Measurements from ENCODE around the gene MRPL24.

Gene MRPL24

DNA sequence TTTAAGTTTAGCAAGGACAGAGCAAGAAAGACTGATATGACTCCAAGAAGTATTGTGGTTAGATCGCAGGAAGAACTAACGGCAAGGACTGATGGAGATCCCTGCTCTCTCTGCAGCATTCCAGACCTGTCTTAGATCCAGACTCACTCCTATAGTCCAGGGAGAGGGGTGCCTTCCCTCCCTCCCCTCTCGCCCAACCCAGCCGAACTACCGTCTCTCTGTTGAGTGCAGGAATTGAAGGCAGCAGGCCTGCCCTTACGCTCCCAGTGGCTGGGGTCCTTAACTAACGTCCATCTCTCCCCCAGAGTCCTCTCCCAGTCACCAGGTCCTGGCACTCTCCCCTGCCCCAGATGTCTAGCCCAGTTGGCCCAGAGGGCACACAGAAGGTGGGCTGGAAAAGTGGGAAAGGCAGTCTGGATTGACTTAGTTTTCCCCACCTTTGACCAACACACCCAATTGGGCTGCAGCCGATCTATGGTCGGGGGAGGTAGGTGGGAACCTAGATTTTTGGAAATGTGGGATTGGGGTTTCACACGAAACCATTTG, 36.6 kb downstream of the MRPL24 start:
- Histone ChIP-seq H3K4me1 (ENCODE audit: control insufficient read depth, insufficient read depth, low read length) (peaks cover 41% of the 10 kb centered on the region), H3K9me3 (ENCODE audit: control insufficient read depth, low read length) (no peaks in the 10 kb centered on the region), H3K27ac (ENCODE audit: insufficient read depth, low read depth, low read length, poor library complexity, severe bottlenecking) (no peak overlapping the region), H3K27me3 (ENCODE audit: control insufficient read depth, insufficient read depth, low read length, poor library complexity, severe bottlenecking) (peaks cover 4% of the 10 kb centered on the region), H3K4me3 (ENCODE audit: insufficient read depth, low read depth, low read length) (peak overlapping the region; percentile 55), H3K36me3 (ENCODE audit: control insufficient read depth, insufficient read depth, low read length) (peaks cover 12% of the 10 kb centered on the region)
- 5 to 6% methylated on average over 10 of the region's 10 CpGs for WGBS, 2 experiments

DNA sequence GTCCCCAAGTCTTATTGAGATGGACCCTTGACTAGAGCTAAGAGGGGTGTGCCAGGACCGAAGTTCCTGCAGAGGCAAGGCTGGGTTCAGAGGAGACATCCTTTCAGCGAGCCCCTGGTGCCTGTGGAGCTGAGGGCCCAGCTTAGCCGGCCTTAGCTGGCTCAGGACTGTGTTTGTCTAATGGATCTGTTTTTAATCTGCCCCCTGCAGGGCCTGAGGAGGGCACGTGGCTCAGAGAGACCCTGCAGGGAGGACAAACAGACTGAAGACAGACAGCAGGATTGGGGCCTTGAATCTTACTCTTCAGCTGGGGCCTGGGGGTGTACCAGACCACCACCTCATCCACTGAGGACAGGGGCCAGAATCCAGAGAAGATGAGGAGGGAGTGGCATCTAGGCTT, 37.1 kb downstream of the MRPL24 start:
- H3K4me3 ChIP-seq (ENCODE audit: insufficient read depth, low read depth, low read length) = peak overlapping the region; percentile 55

DNA sequence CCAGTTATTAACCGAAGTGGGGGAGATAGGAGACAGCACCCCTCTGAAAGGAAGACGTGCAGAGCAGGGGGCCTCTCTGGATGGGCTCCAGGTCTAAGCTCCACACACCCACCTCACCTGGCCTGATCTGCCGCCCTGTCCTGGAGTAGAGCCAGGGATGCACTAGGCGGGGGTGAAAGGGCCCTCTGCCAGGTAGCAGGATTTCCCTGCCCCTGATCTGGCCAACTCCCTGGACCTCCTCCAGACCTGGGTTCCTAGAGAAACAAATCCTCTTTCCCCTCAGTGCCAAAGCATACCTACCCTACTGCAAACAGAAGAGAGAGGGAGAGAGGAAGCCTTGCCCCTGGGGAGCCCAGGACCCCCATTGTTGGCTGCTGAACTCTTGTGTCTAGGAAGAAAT, 37.6 kb downstream of the MRPL24 start:
- Histone ChIP-seq H3K4me3 (ENCODE audit: insufficient read depth, low read depth, low read length) (peak overlapping the region; percentile 55), H3K36me3 (ENCODE audit: control insufficient read depth, insufficient read depth, low read length) (peaks cover 15% of the 10 kb centered on the region), H3K9me3 (ENCODE audit: control insufficient read depth, low read length) (no peaks in the 10 kb centered on the region), H3K27me3 (ENCODE audit: control insufficient read depth, insufficient read depth, low read length, poor library complexity, severe bottlenecking) (peaks cover 4% of the 10 kb centered on the region), H3K4me1 (ENCODE audit: control insufficient read depth, insufficient read depth, low read length) (peaks cover 32% of the 10 kb centered on the region), H3K27ac (ENCODE audit: insufficient read depth, low read depth, low read length, poor library complexity, severe bottlenecking) (no peak overlapping the region)
- 75% methylated on average over 4 of the region's 4 CpGs for WGBS, 2 experiments

More for the DNA sequence above, 37.1 kb downstream of the MRPL24 start:
- no peak overlapping the region for H3K27ac ChIP-seq (ENCODE audit: insufficient read depth, low read depth, low read length, poor library complexity, severe bottlenecking)
- no peaks in the 10 kb centered on the region for H3K9me3 ChIP-seq (ENCODE audit: control insufficient read depth, low read length)
- H3K27me3 ChIP-seq (ENCODE audit: control insufficient read depth, insufficient read depth, low read length, poor library complexity, severe bottlenecking) = peaks cover 4% of the 10 kb centered on the region
- WGBS, 2 experiments = 2 to 3% methylated on average over 4 of the region's 4 CpGs
- H3K4me1 ChIP-seq (ENCODE audit: control insufficient read depth, insufficient read depth, low read length) = peaks cover 36% of the 10 kb centered on the region
- H3K36me3 ChIP-seq (ENCODE audit: control insufficient read depth, insufficient read depth, low read length) = peaks cover 14% of the 10 kb centered on the region

DNA sequence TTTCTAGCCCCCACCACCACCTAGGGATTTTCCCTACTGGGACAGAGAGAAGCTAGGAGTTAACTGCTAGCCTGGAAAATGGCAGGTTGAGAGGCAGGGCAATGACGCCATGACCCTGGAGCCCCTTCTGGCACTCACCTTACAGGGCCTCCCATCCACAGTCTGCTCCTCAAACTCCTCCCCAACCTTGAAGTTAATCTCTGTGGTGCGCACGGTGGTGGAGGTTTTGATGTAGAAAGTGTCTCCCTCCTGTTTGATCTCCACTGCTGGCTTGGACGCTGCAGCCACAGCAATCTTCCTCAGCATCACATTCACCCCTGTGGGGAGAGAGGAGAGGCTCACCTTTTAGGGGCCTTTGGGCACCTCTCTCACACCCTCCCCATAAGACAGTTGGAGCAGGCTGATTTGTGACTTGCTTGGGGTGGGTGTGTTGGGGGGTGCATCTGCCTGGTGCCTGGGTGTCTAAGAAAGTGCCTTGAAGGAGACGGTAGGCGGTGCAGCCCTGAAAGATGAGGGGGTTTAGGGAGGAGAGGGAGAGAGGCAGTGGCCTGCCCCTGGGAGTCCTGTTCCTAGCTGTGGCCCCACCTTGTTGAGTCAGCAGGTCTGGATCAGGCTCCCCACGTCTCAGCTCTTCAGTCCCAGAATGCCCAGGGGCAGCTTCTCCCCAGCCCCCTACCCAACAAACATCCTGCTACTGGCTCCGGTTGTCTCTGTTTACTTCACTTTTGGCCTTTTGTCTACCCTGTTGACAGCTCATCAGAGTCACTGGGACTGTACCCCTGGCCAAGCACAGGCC, 40.0 kb downstream of the MRPL24 start:
- 75 to 83% methylated on average over 7 to 8 of the region's 8 CpGs for WGBS, 2 experiments
- Histone ChIP-seq H3K4me1 (ENCODE audit: control insufficient read depth, insufficient read depth, low read length) (peaks cover 25% of the 10 kb centered on the region), H3K36me3 (ENCODE audit: control insufficient read depth, insufficient read depth, low read length) (peaks cover 20% of the 10 kb centered on the region), H3K4me3 (ENCODE audit: insufficient read depth, low read depth, low read length) (no peak overlapping the region), H3K27me3 (ENCODE audit: control insufficient read depth, insufficient read depth, low read length, poor library complexity, severe bottlenecking) (peaks cover 4% of the 10 kb centered on the region), H3K27ac (ENCODE audit: insufficient read depth, low read depth, low read length, poor library complexity, severe bottlenecking) (no peak overlapping the region), H3K9me3 (ENCODE audit: control insufficient read depth, low read length) (no peaks in the 10 kb centered on the region)

DNA sequence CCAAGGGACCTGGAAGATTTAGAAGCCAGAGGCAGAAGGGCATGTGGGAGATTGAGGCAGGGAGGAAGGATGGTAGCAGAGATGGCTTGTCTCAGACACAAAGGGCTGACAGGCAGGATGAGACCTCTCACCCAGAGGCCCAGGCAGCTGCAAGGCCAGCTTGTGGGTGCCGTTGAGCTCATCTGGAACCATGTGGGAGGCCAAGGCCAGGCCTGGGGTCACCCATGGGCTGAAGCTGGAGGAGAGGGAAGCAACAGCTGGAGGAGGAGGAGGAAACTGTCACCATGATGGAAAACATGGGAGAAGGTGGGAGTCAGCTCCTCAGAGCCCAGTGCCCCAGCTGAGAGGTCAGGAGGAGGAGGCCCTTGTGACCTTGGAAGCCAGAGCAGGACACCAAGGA, 41.9 kb downstream of the MRPL24 start:
- WGBS, 2 experiments = 88 to 94% methylated on average over 1 of the region's 1 CpG
- Histone ChIP-seq H3K4me3 (ENCODE audit: insufficient read depth, low read depth, low read length) (no peak overlapping the region), H3K36me3 (ENCODE audit: control insufficient read depth, insufficient read depth, low read length) (peaks cover 20% of the 10 kb centered on the region), H3K4me1 (ENCODE audit: control insufficient read depth, insufficient read depth, low read length) (peaks cover 34% of the 10 kb centered on the region), H3K27me3 (ENCODE audit: control insufficient read depth, insufficient read depth, low read length, poor library complexity, severe bottlenecking) (no peaks in the 10 kb centered on the region), H3K27ac (ENCODE audit: insufficient read depth, low read depth, low read length, poor library complexity, severe bottlenecking) (no peak overlapping the region), H3K9me3 (ENCODE audit: control insufficient read depth, low read length) (no peaks in the 10 kb centered on the region)

DNA sequence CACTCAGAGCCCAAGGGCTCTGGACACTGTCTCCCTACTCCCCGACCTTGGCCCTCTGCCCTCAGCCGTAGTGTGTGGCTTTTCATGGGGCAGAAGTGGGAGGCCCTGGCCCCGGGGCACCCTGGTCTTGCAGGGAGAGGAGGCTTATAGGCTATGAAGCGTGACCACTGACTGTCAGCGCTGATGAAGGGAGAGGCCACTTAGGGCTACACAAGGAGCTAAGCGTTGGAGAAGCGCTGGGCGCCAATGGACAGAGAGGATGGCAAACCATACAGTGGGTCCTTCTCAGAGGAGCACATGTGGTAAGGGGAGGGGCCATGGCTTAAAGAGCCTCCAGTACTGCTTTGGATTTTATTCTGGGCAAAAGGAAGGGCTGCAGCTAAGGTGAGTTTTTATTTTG, 43.4 kb downstream of the MRPL24 start:
- no peaks in the 10 kb centered on the region for H3K27me3 ChIP-seq (ENCODE audit: control insufficient read depth, insufficient read depth, low read length, poor library complexity, severe bottlenecking)
- no peaks in the 10 kb centered on the region for H3K9me3 ChIP-seq (ENCODE audit: control insufficient read depth, low read length)
- peaks cover 20% of the 10 kb centered on the region for H3K36me3 ChIP-seq (ENCODE audit: control insufficient read depth, insufficient read depth, low read length)
- peaks cover 36% of the 10 kb centered on the region for H3K4me1 ChIP-seq (ENCODE audit: control insufficient read depth, insufficient read depth, low read length)
- H3K4me3 ChIP-seq (ENCODE audit: insufficient read depth, low read depth, low read length) = no peak overlapping the region
- H3K27ac ChIP-seq (ENCODE audit: insufficient read depth, low read depth, low read length, poor library complexity, severe bottlenecking) = no peak overlapping the region
- 87 to 89% methylated on average over 8 of the region's 8 CpGs for WGBS, 2 experiments

DNA sequence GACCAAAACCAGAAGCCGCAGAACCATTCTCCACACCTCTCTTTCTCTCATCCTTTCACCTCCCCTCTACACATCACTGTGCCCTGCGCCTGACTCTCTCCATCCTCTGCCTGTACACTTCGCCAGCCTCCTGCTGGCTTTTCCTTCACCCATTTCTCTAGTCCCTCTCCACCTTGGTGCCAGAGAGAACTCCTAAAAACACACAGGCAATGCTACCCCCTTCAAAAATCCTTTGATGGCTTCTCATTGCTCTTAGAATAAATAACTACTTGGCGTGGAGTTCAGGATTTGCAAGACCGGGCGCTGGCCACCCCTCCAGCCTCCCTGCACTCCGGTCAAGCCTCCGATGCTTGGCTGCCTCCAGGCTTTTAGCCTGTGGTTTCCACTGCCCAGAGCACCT, 44.1 kb downstream of the MRPL24 start:
- H3K9me3 ChIP-seq (ENCODE audit: control insufficient read depth, low read length) = no peaks in the 10 kb centered on the region
- H3K27me3 ChIP-seq (ENCODE audit: control insufficient read depth, insufficient read depth, low read length, poor library complexity, severe bottlenecking) = no peaks in the 10 kb centered on the region
- WGBS, 2 experiments = 92% methylated on average over 8 of the region's 8 CpGs
- H3K4me1 ChIP-seq (ENCODE audit: control insufficient read depth, insufficient read depth, low read length) = peaks cover 41% of the 10 kb centered on the region
- H3K36me3 ChIP-seq (ENCODE audit: control insufficient read depth, insufficient read depth, low read length) = peaks cover 20% of the 10 kb centered on the region
- no peak overlapping the region for H3K4me3 ChIP-seq (ENCODE audit: insufficient read depth, low read depth, low read length)
- H3K27ac ChIP-seq (ENCODE audit: insufficient read depth, low read depth, low read length, poor library complexity, severe bottlenecking) = no peak overlapping the region

DNA sequence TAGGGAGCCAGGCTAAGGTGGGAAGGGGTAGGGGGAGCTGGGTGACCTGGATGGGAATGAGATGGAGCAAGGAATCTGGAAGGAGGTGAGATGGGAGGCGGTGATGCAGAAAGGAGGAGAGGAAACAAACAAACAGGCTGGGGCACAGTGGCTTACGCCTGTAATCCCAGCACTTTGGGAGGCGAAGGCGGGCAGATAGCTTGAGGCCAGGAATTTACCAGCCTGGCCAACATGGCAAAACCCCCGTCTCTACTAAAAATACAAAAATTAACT, 46.3 kb downstream of the MRPL24 start:
- no peaks in the 10 kb centered on the region for H3K9me3 ChIP-seq (ENCODE audit: control insufficient read depth, low read length)
- H3K27me3 ChIP-seq (ENCODE audit: control insufficient read depth, insufficient read depth, low read length, poor library complexity, severe bottlenecking) = no peaks in the 10 kb centered on the region
- H3K27ac ChIP-seq (ENCODE audit: insufficient read depth, low read depth, low read length, poor library complexity, severe bottlenecking) = no peak overlapping the region
- WGBS, 2 experiments = 67 to 74% methylated on average over 5 of the region's 5 CpGs
- no peak overlapping the region for H3K4me3 ChIP-seq (ENCODE audit: insufficient read depth, low read depth, low read length)
- H3K36me3 ChIP-seq (ENCODE audit: control insufficient read depth, insufficient read depth, low read length) = peaks cover 12% of the 10 kb centered on the region
- peaks cover 55% of the 10 kb centered on the region for H3K4me1 ChIP-seq (ENCODE audit: control insufficient read depth, insufficient read depth, low read length)

DNA sequence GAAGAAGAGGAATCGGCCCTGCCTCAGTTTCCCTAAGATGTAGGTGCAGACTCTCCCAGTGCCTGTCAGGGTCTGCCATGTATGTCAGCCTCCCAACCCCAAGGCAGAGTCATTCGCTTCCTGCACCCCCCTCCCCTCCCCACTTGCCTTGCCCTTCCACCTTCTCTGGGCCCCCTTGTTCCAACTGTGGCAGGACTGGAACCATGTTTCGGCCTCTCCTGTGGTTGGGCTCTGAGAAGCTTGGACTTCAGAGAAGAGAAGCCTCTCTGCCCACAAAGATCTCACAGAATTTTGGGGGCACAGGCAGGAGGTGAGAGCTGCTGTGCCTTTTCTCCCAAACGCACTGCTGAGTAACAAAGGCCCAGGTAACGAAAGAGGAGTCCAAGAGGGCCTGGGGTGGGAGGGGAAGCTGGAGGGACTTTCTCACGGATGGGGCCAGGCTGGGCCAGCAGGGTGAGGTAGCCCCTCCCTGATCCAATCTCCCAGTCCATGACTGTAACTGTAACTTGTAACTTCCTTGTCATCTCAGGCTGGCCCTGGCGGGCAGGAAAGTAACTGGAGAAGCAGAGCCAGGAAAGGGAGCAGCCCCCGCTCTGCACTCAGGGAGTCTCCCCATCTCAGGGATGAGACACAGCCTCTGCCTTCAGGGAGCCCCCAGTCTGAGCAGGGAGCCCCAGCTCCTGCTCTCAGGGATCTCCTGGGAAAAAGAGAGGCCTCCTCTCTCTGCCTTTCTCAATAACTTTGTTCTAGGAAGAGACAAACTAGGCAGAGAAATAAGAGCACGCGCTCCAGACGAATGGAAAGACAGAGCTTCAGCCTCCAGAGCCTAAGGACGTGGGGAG, 46.8 kb downstream of the MRPL24 start:
- peaks cover 55% of the 10 kb centered on the region for H3K4me1 ChIP-seq (ENCODE audit: control insufficient read depth, insufficient read depth, low read length)
- H3K9me3 ChIP-seq (ENCODE audit: control insufficient read depth, low read length) = no peaks in the 10 kb centered on the region
- H3K27ac ChIP-seq (ENCODE audit: insufficient read depth, low read depth, low read length, poor library complexity, severe bottlenecking) = peak overlapping the region; percentile 91
- WGBS, 2 experiments = 38 to 41% methylated on average over 12 of the region's 12 CpGs
- H3K4me3 ChIP-seq (ENCODE audit: insufficient read depth, low read depth, low read length) = no peak overlapping the region
- no peaks in the 10 kb centered on the region for H3K27me3 ChIP-seq (ENCODE audit: control insufficient read depth, insufficient read depth, low read length, poor library complexity, severe bottlenecking)
- H3K36me3 ChIP-seq (ENCODE audit: control insufficient read depth, insufficient read depth, low read length) = peaks cover 7% of the 10 kb centered on the region
